Ascending aorta (tissue), 2 donors: ENCODE results near the gene FAAP24. TPM values are rescaled to one million over a fixed set of nuclear protein-coding genes. Genes with fewer than 3 reads are reported as not detected.
"Not testable (repeated sequence)": the region's sequence is repeated elsewhere in the genome, so short reads cannot be mapped to it uniquely, and the experiment has no call there.

Experiments used
- DNase-seq, 2 donors: peaks; one replicate each; pipeline ENCODE4 v3.0.0-alpha.2; 2019; ENCODE audit warnings: low spot score in 2 of 2
- H3K27ac ChIP-seq, 2 donors: fragments of 200-600 bp; sonication (generic); one replicate each; pipeline ENCODE4 v1.5.1; 2016 to 2017; ENCODE audit warnings: mild to moderate bottlenecking in 1 of 2
- H3K27me3 ChIP-seq: fragments of 200-600 bp; sonication (generic); one replicate; pipeline ENCODE4 v1.5.1; 2017
- H3K36me3 ChIP-seq, 2 donors: fragments of 200-600 bp; sonication (generic); one replicate each; pipeline ENCODE4 v1.5.1; 2016
- H3K4me1 ChIP-seq, 2 donors: fragments of 200-600 bp; sonication (generic); one replicate each; pipeline ENCODE4 v1.5.1; 2016 to 2017; ENCODE audit warnings: mild to moderate bottlenecking in 1 of 2
- H3K4me3 ChIP-seq, 2 donors: fragments of 200-600 bp; sonication (generic); one replicate each; pipeline ENCODE4 v1.5.1; 2016 to 2017; ENCODE audit warnings: mild to moderate bottlenecking in 1 of 2
- H3K9me3 ChIP-seq, 2 donors: fragments of 200-600 bp; sonication (generic); one replicate each; pipeline ENCODE4 v1.5.1; 2016
- intact Hi-C: fragments of 100-400 bp; cut with DNase I; formaldehyde crosslinking; loops from one replicate; pipeline ENCODE4 v1.15.1; 2023
- total RNA-seq: library from RNA; depleted of rRNA; stranded (reverse); fragments of >200 nt; gene quantifications from one replicate; pipeline ENCODE4 v1.1.0, GENCODE V29; 2016
- TF ChIP-seq, protein P1 (sequence below), 3 experiments: fragments of 200-600 bp in 2 of 3; fragments of 450-650 bp in 1 of 3; sonication (generic) in 2 of 3; IDR thresholded peaks; one replicate each; pipeline ENCODE4 v1.5.1; 2016 to 2019; ENCODE audit warnings: antibody characterized with exemption in 3 of 3, mild to moderate bottlenecking in 1 of 3, moderate library complexity in 1 of 3

Gene FAAP24
- total RNA-seq, 1 donor from 2014 or later: not detected

DNA sequence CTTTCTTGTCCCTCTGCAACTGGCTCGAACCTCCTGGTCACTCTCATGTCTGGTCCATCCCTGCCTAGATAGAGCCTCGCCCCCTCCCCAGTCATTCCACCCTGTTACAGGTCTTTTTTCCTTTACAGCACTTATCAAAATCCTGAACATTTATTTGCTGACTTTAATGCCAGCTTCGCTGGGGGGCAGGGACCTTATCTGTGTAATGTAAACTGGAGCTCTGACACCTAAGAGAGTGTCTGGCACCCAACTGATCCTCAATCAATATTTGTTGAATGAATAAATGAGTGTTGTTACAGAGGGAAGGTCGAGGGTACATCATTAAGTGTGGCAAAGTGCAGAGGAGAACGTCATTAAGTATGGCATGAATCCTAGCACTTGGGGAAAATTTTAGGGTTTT lies 16.7 kb downstream of the FAAP24 start:
- Histone ChIP-seq H3K36me3 (no peaks in the 10 kb centered on the region), H3K4me3 (no peak overlapping the region), H3K4me1 (no peaks in the 10 kb centered on the region), H3K27ac (no peak overlapping the region), H3K9me3 (no peaks in the 10 kb centered on the region), H3K27me3 (no peaks in the 10 kb centered on the region)
- intact Hi-C loops: no loop called here
- TF ChIP-seq, protein P1, sequence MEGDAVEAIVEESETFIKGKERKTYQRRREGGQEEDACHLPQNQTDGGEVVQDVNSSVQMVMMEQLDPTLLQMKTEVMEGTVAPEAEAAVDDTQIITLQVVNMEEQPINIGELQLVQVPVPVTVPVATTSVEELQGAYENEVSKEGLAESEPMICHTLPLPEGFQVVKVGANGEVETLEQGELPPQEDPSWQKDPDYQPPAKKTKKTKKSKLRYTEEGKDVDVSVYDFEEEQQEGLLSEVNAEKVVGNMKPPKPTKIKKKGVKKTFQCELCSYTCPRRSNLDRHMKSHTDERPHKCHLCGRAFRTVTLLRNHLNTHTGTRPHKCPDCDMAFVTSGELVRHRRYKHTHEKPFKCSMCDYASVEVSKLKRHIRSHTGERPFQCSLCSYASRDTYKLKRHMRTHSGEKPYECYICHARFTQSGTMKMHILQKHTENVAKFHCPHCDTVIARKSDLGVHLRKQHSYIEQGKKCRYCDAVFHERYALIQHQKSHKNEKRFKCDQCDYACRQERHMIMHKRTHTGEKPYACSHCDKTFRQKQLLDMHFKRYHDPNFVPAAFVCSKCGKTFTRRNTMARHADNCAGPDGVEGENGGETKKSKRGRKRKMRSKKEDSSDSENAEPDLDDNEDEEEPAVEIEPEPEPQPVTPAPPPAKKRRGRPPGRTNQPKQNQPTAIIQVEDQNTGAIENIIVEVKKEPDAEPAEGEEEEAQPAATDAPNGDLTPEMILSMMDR (IDR thresholded peaks at IDR 0.05): no peak
- no peak for DNase-seq

DNA sequence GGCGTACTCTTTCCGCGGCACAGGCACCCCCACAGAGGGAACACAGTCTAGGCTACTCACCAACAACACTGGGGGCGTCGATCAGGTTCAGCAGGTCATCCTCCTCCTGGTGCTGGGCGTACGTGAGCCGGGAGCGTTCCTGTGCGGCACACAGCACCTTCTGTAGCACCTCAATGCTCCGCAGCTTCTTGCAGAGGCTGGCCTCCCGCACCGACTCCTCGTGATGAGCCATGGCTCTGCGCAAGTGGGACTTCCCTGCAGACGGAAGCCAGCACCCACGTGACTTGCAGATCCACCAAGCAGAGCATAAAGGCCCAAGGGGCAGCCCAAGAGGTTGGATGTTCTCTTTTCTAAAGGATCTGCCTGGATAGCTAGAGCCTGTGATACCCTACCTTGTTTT lies 23.9 kb downstream of the FAAP24 start:
- H3K9me3 ChIP-seq, H3K27me3 ChIP-seq, H3K36me3 ChIP-seq, H3K4me3 ChIP-seq, H3K4me1 ChIP-seq, intact Hi-C loops, DNase-seq, H3K27ac ChIP-seq: not testable (repeated sequence)

DNA sequence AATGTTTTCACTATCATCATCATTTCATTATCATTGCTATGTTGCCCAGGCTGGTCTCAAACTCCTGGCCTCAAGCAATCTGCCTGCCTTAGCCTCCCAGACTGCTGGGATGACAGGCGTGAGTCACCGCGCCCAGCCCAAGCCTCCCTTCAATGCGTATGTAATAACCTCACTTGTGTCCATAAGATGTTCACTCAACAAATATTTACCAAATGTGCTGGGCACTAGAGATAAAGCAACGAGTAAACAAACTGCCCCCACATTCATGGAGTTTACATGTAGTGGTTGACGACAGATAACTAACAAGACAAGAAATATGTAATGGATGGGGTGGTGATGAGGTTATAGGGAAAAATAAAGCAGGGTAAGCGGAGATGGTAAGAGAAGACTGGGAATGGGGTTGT lies 25.0 kb downstream of the FAAP24 start:
- H3K27me3 ChIP-seq, H3K4me1 ChIP-seq, intact Hi-C loops, DNase-seq, H3K27ac ChIP-seq, H3K4me3 ChIP-seq, H3K9me3 ChIP-seq, H3K36me3 ChIP-seq: not testable (repeated sequence)

DNA sequence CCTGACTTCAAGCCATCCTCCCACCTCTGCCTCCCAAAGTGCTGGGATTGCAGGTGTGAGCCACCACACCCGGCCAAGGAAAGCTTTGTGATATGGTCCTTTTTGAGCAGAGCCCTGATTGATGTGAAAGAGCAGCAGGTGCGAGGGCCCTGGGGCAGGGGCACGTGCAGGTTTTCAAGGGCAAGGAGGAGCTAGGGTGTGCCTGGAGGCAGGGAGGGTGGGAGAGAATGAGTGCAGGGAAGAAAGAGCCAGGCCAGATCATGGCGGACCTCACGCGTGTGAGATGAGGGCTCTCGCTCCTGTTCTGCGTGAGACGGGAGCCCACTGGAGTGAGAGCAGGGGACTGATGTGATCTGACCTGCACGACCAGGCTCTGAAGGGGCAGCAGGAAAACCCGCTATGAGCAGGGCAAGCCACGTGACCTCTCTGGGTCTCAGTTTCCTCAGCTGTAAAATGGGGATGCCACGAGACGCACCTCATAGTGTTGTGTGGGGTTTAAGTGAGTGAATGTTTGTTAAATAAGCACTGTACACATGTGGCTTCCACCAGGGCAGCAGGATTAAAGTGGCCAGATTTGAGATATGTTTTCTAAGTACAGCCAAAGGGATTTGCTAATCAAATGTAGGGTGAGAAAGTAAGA lies 25.8 kb downstream of the FAAP24 start:
- intact Hi-C loops: no loop called here
- Histone ChIP-seq H3K27ac (no peak overlapping the region), H3K36me3 (no peaks in the 10 kb centered on the region), H3K9me3 (no peaks in the 10 kb centered on the region), H3K27me3 (no peaks in the 10 kb centered on the region), H3K4me3 (no peak overlapping the region), H3K4me1 (no peaks in the 10 kb centered on the region)
- TF ChIP-seq, protein P1 (IDR thresholded peaks at IDR 0.05): no peak
- no peak for DNase-seq

DNA sequence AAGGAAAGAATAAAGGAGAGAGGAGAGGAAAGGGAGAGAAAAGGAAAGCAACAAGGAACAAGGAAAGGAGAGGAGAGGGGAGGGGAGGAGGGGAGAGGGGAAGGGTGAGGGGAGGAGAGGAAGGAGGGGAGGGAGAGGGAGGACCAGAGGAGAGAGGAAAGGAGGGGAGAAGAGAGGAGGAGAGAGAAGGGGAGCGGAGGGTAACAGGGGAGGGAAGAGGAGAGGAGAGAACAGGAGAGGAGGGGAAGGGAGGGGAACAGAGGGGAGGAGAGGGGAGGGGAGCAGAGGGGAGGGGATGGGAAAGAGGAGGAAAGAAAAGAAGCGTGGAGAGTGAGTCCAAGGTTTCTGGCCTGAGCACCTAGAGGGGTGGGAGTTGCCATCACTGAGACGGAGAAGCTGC lies 26.7 kb downstream of the FAAP24 start:
- TF ChIP-seq, protein P1 (IDR thresholded peaks at IDR 0.05): no peak
- intact Hi-C loops: no loop called here
- Histone ChIP-seq H3K4me3 (no peak overlapping the region), H3K27me3 (no peaks in the 10 kb centered on the region), H3K9me3 (no peaks in the 10 kb centered on the region), H3K36me3 (no peaks in the 10 kb centered on the region), H3K27ac (no peak overlapping the region), H3K4me1 (no peaks in the 10 kb centered on the region)
- DNase-seq: no peak

DNA sequence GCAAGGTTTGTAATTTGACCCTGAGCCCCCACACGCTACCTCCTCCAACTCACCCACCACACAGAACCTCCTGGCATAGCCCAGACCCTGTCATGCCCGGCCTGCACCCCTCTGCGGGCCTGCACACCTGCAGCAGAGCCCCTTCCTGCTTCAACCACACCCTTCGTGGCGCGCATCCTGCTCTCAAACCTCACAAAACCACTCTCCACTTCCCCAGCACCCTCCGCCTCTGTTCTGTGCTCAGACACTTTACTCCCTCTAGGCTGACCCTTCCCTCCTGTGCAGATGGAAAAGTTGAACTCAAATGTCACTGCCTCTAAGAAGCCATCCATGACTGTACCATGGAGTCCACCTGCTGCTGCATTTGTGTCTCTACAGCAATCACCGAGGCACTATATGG lies 28.5 kb downstream of the FAAP24 start:
- H3K4me1 ChIP-seq: no peaks in the 10 kb centered on the region
- intact Hi-C loops: no loop called here
- no peaks in the 10 kb centered on the region for H3K27me3 ChIP-seq
- TF ChIP-seq, protein P1 (IDR thresholded peaks at IDR 0.05): no peak
- DNase-seq: no peak
- H3K27ac ChIP-seq: no peak overlapping the region
- H3K4me3 ChIP-seq: no peak overlapping the region
- H3K36me3 ChIP-seq: no peaks in the 10 kb centered on the region
- H3K9me3 ChIP-seq: no peaks in the 10 kb centered on the region

DNA sequence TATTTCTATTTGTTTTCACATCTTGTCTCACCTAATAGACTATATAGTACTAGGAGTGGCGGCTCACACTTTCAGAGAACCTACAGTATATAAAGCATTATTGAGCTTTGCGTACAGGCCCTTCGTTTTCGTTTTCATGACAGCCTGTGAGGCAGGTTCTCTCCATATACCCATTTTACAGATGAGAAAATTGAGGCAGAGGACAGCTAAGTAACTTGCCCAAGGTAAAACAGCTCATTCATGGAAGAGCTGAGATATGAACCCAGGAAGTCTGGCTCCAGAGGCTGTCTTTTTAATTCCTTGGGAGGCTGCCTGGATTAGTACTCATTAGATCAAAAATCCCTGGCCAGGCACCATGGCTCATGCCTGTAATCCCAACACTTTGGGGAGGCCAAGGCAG lies 28.9 kb downstream of the FAAP24 start:
- Histone ChIP-seq H3K4me1 (no peaks in the 10 kb centered on the region), H3K27me3 (no peaks in the 10 kb centered on the region), H3K27ac (no peak overlapping the region), H3K9me3 (no peaks in the 10 kb centered on the region), H3K36me3 (no peaks in the 10 kb centered on the region), H3K4me3 (no peak overlapping the region)
- intact Hi-C loops: no loop called here
- DNase-seq: no peak
- TF ChIP-seq, protein P1 (IDR thresholded peaks at IDR 0.05): no peak

DNA sequence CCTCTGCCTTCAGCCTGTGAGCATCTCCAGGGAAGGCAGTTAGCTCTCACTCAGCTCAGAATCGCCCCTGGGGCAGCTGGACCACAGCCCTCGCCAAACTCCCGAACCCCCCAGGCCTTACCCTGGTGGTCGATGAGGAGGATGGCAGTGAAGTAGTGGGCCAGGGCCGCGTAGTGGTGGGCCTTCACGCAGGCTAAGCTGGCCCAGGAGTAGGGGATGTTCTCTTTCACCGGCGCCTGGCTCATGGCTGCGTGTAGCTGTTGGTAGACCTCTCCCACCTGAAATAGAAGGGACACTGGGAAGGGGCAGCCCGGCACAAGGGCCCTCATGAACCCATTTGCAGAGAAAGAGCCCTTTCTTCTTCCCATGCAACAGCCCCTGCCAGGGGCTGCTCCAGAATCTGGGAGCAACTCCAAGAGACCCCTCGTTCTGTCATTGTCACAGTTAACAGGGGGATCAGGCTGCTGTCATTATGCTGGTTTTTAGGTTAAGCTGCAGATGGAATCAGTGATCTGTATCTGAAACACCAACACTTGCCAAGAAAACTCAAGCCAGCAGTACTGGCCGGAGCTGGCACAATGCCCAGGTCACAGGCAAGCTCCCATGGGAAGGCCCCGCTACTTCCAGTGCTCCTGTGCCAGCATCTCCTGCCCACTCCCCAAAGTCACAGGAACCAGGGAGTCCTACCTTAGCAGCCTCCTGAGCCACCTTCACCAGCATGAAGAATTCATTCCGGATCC lies 30.3 kb downstream of the FAAP24 start:
- H3K4me1 ChIP-seq, H3K9me3 ChIP-seq, H3K4me3 ChIP-seq, H3K27me3 ChIP-seq, DNase-seq, intact Hi-C loops, H3K36me3 ChIP-seq, H3K27ac ChIP-seq: not testable (repeated sequence)

DNA sequence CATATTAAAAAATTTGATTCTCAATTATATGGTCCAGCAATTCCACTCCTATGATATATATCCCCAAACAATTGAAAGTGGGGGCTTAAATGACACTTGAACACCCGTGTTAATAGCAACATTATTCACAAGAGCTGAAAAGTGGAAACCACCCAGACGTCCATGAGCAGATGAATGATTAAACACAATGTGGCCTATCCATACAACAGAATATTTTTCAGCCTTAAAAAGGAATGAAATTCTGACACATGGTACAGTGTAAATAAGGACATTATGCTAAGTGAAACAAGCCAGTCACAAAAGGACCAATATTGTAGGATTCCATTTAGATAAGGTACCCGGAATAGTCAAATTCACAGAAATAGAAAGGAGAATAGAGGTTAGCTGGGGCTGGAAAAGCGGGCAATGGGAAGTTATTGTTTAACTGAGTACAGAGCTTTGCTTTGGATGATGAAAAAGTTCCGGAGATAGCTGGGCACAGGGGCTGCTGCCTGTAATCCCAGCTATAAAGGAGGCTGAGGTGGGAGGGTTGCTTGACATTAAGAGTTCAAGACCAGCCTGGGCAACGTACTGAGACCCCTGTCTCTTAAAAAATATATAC lies 31.5 kb downstream of the FAAP24 start:
- H3K9me3 ChIP-seq, H3K27ac ChIP-seq, H3K4me3 ChIP-seq, intact Hi-C loops, H3K4me1 ChIP-seq, H3K27me3 ChIP-seq, H3K36me3 ChIP-seq, DNase-seq: not testable (repeated sequence)
